Measurements from ENCODE around the gene PDCL3. TPM values are rescaled to one million over a fixed set of nuclear protein-coding genes. Genes with fewer than 3 reads are reported as not detected.

PDCL3 gene
- total and polyA plus RNA-seq, 2 donors from 2014 or later = 20.1 to 29.8 TPM

- no peak for FAIRE-seq
- no peak for DNase-seq
- Histone ChIP-seq H3K4me1 (ENCODE audit: control insufficient read depth in 2 of 3, insufficient read depth in 2 of 3, low read depth in 1 of 3, low read length in 3 of 3) (no peaks in the 10 kb centered on the region), H3K9ac (ENCODE audit: low read length in 3 of 3) (no peak overlapping the region), H3K4me3 (ENCODE audit: low read length in 3 of 3) (no peak overlapping the region), H3K27me3 (ENCODE audit: control insufficient read depth, insufficient read depth, low read length) (no peaks in the 10 kb centered on the region), H3K9me3 (ENCODE audit: control insufficient read depth in 2 of 3, insufficient read depth in 1 of 3, low read length in 3 of 3) (no peaks in the 10 kb centered on the region), H3K27ac (ENCODE audit: low read depth in 2 of 2, low read length in 2 of 2) (no peak overlapping the region), H3K36me3 (ENCODE audit: control insufficient read depth in 2 of 3, insufficient read depth in 3 of 3, low read length in 3 of 3) (no peaks in the 10 kb centered on the region)
- intact Hi-C loops (cut with DNase I) = no loop called here
- TF ChIP-seq CTCF (IDR thresholded peaks at IDR 0.05; ENCODE audit: borderline replicate concordance, extremely low read depth, insufficient read depth) = no peak
These were observed 11.5 kb upstream of the PDCL3 start for GRCh38 chr2:100551303-100551702.

- Histone ChIP-seq H3K9ac (ENCODE audit: low read length in 3 of 3) (no peak overlapping the region), H3K9me3 (ENCODE audit: control insufficient read depth in 2 of 3, insufficient read depth in 1 of 3, low read length in 3 of 3) (no peaks in the 10 kb centered on the region), H3K27me3 (ENCODE audit: control insufficient read depth, insufficient read depth, low read length) (no peaks in the 10 kb centered on the region), H3K36me3 (ENCODE audit: control insufficient read depth in 2 of 3, insufficient read depth in 3 of 3, low read length in 3 of 3) (no peaks in the 10 kb centered on the region), H3K27ac (ENCODE audit: low read depth in 2 of 2, low read length in 2 of 2) (no peak overlapping the region), H3K4me3 (ENCODE audit: low read length in 3 of 3) (no peak overlapping the region), H3K4me1 (ENCODE audit: control insufficient read depth in 2 of 3, insufficient read depth in 2 of 3, low read depth in 1 of 3, low read length in 3 of 3) (no peaks in the 10 kb centered on the region)
- DNase-seq = peak in 1 of 5 donors; percentile 66
- intact Hi-C loops (cut with DNase I) = no loop called here
- no peak for TF ChIP-seq CTCF (IDR thresholded peaks at IDR 0.05; ENCODE audit: borderline replicate concordance, extremely low read depth, insufficient read depth)
- FAIRE-seq = no peak
These were observed 7.9 kb upstream of the PDCL3 start for GRCh38 chr2:100554798-100555407.

GRCh38 chr2:100556746-100557145 lies 6.0 kb upstream of the PDCL3 start:
- FAIRE-seq (no peak), DNase-seq (no peak)
- H3K27ac ChIP-seq (ENCODE audit: low read depth in 2 of 2, low read length in 2 of 2) = no peak overlapping the region
- H3K9ac ChIP-seq (ENCODE audit: low read length in 3 of 3) = no peak overlapping the region
- no peak overlapping the region for H3K4me3 ChIP-seq (ENCODE audit: low read length in 3 of 3)
- no peaks in the 10 kb centered on the region for H3K27me3 ChIP-seq (ENCODE audit: control insufficient read depth, insufficient read depth, low read length)
- no peaks in the 10 kb centered on the region for H3K36me3 ChIP-seq (ENCODE audit: control insufficient read depth in 2 of 3, insufficient read depth in 3 of 3, low read length in 3 of 3)
- H3K9me3 ChIP-seq (ENCODE audit: control insufficient read depth in 2 of 3, insufficient read depth in 1 of 3, low read length in 3 of 3) = no peaks in the 10 kb centered on the region
- intact Hi-C loops (cut with DNase I) = no loop called here
- no peak for TF ChIP-seq CTCF (IDR thresholded peaks at IDR 0.05; ENCODE audit: borderline replicate concordance, extremely low read depth, insufficient read depth)
- H3K4me1 ChIP-seq (ENCODE audit: control insufficient read depth in 2 of 3, insufficient read depth in 2 of 3, low read depth in 1 of 3, low read length in 3 of 3) = peaks cover 0 to 1% (median 0%) of the 10 kb centered on the region in 3 donors
